Body of pancreas (tissue), 4 donors: ENCODE data around the gene CD274.

Experiments used
- POLR2A ChIP-seq, 3 donors: fragments of 450-650 bp; IDR thresholded peaks; one replicate each; pipeline ENCODE4 v1.6.1; 2016; ENCODE audit warnings: antibody characterized with exemption in 3 of 3, mild to moderate bottlenecking in 2 of 3
- TF ChIP-seq, protein P1 (sequence below), 7 experiments: fragments of 450-650 bp in 4 of 7; fragments of 200-600 bp in 3 of 7; sonication (generic) in 3 of 7; IDR thresholded peaks; one replicate each; pipeline ENCODE4 v1.5.1; 2016 to 2019; ENCODE audit warnings: antibody characterized with exemption in 7 of 7

DNA sequence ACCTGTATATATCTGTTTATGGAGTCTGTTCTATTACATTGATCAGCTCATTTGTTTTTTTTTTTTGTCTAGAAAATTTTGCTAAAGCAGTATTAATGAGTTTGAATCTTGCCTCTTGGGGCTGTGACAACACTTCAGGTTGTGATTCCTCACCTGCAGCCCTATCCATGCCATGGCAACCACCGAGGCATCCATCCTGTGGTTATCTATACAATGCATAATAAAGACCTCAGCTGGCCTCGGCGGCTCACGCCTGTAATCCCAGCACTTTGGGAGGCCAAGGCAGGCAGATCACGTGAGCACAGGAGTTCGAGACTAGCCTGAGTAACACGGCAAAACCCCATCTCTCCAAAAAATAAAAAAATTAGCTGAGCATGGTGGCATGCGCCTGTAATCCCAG is 31.9 kb downstream of the CD274 start:
- TF ChIP-seq, protein P1, sequence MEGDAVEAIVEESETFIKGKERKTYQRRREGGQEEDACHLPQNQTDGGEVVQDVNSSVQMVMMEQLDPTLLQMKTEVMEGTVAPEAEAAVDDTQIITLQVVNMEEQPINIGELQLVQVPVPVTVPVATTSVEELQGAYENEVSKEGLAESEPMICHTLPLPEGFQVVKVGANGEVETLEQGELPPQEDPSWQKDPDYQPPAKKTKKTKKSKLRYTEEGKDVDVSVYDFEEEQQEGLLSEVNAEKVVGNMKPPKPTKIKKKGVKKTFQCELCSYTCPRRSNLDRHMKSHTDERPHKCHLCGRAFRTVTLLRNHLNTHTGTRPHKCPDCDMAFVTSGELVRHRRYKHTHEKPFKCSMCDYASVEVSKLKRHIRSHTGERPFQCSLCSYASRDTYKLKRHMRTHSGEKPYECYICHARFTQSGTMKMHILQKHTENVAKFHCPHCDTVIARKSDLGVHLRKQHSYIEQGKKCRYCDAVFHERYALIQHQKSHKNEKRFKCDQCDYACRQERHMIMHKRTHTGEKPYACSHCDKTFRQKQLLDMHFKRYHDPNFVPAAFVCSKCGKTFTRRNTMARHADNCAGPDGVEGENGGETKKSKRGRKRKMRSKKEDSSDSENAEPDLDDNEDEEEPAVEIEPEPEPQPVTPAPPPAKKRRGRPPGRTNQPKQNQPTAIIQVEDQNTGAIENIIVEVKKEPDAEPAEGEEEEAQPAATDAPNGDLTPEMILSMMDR (IDR thresholded peaks at IDR 0.05) = no peak
- no peak for TF ChIP-seq POLR2A (IDR thresholded peaks at IDR 0.05)
